GM18951 (cell line): ENCODE data around the gene ST6GALNAC2.
"Not testable (repeated sequence)": the region's sequence is repeated elsewhere in the genome, so short reads cannot be mapped to it uniquely, and the experiment has no call there.

Experiments used
- POLR2A ChIP-seq: IDR thresholded peaks from 4 replicates; pipeline ENCODE4 v1.6.1; 2011; ENCODE audit warnings: mild to moderate bottlenecking; ENCODE audit not compliant: insufficient read length, insufficient read depth; ENCODE audit errors: extremely low read depth
- in situ Hi-C: fragments of 300-500 bp; cut with MboI; formaldehyde crosslinking; loops from one replicate; pipeline ENCODE4 v1.12.0; 2022; ENCODE audit warnings: low sequenced_read_pairs, mixed read lengths, inconsistent platforms; ENCODE audit not compliant: unreplicated experiment

ST6GALNAC2 gene

DNA sequence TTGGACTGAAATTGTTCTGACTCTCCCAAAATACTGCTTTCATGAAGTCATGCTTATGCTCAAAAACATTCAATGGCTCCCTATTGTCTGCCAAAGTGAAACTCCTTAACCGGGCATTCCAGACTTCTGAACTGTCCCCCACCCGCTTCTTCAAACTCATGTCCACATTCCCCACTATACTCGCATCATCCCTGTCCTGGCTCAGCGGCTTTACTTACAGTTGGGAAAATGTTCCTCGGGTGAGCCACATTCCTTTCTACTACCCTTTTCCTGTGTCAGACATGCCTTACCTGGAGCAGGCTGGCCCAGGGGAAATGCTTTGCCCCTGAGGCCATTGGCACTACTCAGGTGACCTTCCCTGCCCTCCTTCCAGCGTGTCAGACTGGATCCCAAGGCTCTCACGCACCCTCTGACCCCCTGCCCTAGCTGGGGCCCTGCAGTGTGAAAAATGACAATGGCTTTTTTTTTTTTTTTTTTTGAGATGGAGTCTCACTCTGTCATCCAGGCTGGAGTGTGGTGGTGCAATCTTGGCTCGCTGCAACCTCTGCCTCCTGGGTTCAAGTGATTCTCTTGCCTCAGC is 53.5 kb downstream of the ST6GALNAC2 start:
- in situ Hi-C loops, result no loop called here
- no peak for TF ChIP-seq POLR2A

GRCh38 chr17:76531486-76532038 is 54.1 kb downstream of the ST6GALNAC2 start:
- in situ Hi-C loops, result no loop called here
- no peak for TF ChIP-seq POLR2A

DNA sequence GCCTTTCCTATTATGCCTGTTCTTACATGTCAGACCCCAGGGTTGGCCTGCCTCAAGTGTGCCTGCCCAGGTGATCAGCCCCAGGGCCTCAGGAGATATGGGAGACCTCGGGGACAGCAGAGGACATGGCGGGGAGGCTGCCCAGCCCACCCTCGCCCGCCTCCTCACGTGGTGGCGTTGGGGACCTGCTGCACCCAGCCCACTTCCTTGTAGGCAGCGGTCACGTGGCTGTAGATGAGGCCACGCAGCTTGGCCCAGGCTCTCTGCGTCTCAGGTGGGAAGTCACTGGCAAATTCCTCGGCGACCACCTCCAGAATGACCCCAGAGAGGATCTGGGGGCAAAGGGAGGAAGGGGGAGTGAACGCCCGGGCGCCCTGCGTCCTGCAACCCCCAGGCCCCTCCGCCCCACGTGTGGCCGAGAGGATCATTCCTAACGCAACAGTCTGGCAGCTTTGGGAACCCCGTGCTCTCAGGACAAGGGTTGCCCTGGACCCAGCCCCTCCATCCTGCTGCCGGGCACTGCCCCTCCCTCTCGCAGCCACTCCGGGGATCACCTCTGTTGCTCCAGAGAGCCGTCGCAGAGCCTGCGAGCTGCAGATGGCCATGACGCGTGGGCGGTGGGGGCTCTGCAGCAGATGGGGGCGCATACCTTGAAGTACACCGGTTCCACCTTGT is 54.7 kb downstream of the ST6GALNAC2 start:
- in situ Hi-C loops, result no loop called here
- TF ChIP-seq POLR2A, result no peak

- in situ Hi-C loops, result no loop called here
Observed at GRCh38 chr17:76530095-76530723, 55.5 kb downstream of the ST6GALNAC2 start.

DNA sequence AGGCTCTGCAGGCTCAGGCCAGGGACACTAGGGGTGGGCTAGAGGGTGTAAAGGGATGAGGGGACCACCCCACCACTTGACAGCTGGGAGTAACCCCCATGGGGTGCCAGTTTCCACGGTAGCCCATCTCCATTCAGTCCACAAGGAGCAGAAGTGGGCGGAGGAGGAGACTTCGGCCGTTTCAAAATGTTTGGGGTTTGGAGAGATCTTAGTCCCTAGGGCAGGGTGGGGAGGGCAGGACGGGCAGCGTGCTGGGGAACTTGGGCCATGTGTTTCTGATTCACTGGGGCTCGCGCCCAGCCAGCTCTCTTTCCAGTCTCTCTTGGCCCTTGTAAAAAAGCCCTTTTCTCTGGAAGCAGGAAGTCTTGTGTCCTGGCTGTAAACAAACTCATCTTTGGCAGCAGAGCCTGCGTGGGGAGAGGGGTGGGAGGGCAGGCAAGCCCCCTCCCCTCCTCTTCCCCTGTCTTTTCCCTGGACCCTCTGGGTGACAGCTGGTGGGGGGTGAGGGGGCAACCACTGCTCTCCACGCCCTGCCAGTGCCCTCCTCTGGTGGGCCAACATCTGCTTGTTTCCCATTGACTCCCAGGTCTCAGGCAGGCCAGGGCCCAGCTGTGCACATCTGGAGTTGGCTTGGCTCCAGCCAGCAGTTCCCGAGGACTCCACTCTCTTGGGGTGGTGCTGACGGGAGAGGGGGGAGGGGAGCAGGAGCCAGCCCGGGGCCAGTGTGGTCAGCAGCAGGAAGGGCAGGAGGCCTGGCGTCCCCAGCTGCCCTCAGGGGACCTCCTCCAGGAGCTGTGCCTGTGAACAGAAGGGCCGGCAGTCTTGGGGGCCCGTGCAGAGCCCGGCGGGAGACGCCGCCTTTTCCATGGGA is 56.2 kb downstream of the ST6GALNAC2 start:
- in situ Hi-C loops, result no loop called here
- TF ChIP-seq POLR2A, result no peak

More at GRCh38 chr17:76530095-76530723, 55.5 kb downstream of the ST6GALNAC2 start:
- TF ChIP-seq POLR2A, result no peak

- TF ChIP-seq POLR2A, result no peak
- in situ Hi-C loops, result no loop called here
Observed at GRCh38 chr17:76528528-76529223, 57.0 kb downstream of the ST6GALNAC2 start.

DNA sequence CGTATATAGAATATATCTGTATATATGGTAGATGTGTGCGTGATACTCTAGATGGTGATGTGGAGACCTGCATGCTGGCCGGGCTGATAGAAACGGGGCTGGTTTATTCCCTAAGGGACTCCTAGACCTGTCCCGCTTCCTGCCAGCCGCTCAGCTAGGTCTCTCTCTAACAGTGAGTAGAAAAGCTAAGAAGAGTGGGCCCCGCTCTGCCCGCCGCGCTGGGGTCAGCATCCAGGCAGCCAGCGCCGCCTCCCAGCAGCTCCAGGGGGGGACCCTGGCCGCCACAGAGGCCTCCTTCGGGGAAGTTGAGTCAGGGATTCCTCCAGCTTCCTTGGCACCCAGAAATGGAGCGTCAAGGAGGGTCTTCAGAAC is 57.5 kb downstream of the ST6GALNAC2 start:
- no peak for TF ChIP-seq POLR2A
- in situ Hi-C loops, result no loop called here

- TF ChIP-seq POLR2A, result no peak
- in situ Hi-C loops, result no loop called here
Observed at GRCh38 chr17:76527430-76528111, 58.1 kb downstream of the ST6GALNAC2 start.

DNA sequence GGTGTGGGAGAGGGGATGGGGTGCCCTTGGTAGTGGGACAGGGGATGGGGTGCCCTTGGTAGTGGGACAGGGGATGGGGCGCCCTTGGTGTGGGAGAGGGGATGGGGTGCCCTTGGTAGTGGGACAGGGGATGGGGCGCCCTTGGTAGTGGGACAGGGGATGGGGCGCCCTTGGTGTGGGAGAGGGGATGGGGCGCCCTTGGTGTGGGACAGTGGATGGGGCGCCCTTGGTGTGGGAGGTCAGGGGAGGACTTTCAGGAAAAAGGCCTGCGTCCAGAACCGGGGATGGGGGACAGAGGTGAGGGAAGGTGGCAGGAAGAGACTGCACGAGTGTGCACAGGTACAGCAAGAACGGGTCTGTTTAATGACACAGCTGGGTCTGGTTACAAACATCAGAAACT is 58.6 kb downstream of the ST6GALNAC2 start:
- in situ Hi-C loops, result not testable (repeated sequence)

DNA sequence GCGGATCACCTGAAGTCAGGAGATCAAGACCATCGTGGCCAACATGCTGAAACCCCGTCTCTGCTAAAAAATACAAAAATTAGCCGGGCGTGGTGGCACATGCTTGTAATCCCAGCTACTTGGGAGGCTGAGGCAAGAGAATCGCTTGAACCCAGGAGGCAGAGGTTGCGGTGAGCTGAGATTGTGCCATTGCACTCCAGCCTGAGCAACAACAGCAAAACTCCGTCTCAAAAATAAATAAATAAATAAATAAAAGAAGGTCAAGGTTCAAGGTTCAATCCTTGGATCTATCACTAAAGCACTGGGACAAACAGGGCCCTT is 60.2 kb downstream of the ST6GALNAC2 start:
- in situ Hi-C loops, result not testable (repeated sequence)

DNA sequence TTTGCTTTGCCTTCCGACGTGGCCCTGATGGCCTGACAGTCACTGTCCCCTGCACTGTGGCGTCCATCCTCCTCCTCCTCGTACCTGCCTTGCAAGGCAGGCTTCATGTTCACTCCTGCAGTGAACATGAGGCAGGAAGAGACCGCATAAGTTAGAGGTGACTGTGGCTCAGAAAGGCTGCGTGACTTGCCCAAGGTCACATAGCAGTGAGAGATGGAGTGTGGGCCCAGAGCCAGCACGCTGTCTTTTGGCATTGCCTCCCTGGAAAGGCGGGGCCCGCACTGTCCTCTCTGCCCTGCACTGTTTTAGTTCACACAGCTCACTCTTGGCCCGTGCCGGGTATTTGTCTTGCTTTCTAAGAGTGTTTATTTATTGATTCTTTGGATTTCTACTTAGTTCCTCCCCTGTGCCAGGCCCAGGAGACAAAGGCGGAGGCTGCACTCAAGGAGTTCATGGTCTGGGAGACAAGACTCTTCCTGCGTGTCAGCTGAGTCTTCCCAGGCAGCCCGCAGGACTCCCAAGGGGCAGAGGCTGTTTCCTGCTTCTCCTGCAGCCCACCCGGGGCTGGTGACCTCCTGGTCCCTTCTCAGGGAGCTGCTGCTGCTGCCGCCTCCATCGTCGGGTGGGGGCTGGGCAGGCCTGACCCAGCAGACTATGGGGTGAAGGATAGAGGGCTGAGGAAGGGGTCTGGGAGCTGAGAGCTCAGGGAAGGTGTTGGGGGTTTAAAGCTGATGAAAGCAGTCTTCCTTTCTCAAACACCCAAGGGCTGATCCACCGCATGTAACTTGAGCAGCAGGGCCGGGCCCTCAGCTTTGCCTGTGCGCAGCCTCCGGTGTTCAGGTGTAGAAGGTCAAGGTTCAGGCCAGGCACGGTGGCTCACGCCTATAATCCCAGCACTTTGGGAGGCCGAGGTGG is 60.8 kb downstream of the ST6GALNAC2 start:
- TF ChIP-seq POLR2A, result no peak
- in situ Hi-C loops, result loop anchor here (5.0 kb wide), 1 partner anchor 97 kb away; no protein-coding TSS in a partner anchor
